Measurements from ENCODE around the gene ZNF117. TPM values are rescaled to one million over a fixed set of nuclear protein-coding genes. Genes with fewer than 3 reads are reported as not detected.
A peak's percentile ranks its signal among the peaks of the same experiment; 100 is the strongest.
"Not testable (repeated sequence)": the region's sequence is repeated elsewhere in the genome, so short reads cannot be mapped to it uniquely, and the experiment has no call there.

Gene ZNF117
- total RNA-seq (ENCODE audit: low replicate concordance): 18.8 and 24.4 TPM in 2 replicates
- long read RNA-seq, full-length matches to known transcripts: 6 of 35 reads
- long read RNA-seq, partial matches to known transcripts: 0 of 35 reads
- long read RNA-seq, other reads (novel, unspliced or antisense): 29 of 35 reads

DNA sequence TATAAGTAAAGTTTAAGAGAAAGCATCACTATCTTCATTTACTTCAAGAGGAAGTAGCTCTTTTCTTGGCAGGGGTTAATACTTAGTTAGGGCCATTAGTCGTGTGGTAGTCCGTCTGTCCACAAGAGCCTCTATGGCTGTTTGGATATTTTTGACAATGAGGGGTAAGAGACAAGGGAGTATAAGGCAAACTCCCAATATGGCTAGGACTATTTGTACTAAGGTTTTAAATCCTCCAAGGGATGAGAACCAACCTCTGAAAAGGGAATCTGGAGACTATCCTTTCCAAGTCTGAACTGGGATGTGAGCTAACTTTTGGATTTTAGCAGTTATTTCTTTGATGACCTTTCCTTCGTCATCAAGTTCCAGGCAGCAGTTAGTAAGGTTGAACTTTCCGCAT is at the start of gene ZNF117:
Gene ZNF117, minus strand, starts transcription at position 101 of the 400 bp plus-strand sequence.
- Mint-ChIP-seq H3K9me3 (peaks cover 28% of the 10 kb centered on the region), H3K36me3 (peaks cover 77% of the 10 kb centered on the region), H3K4me3 (no peak within 1 kb of the TSS), H3K4me1 (ENCODE audit: unreplicated experiment) (no peaks in the 10 kb centered on the region), H3K27ac (no peak within 1 kb of the TSS), H3K27me3 (no peaks in the 10 kb centered on the region)
- TF ChIP-seq, protein P1, sequence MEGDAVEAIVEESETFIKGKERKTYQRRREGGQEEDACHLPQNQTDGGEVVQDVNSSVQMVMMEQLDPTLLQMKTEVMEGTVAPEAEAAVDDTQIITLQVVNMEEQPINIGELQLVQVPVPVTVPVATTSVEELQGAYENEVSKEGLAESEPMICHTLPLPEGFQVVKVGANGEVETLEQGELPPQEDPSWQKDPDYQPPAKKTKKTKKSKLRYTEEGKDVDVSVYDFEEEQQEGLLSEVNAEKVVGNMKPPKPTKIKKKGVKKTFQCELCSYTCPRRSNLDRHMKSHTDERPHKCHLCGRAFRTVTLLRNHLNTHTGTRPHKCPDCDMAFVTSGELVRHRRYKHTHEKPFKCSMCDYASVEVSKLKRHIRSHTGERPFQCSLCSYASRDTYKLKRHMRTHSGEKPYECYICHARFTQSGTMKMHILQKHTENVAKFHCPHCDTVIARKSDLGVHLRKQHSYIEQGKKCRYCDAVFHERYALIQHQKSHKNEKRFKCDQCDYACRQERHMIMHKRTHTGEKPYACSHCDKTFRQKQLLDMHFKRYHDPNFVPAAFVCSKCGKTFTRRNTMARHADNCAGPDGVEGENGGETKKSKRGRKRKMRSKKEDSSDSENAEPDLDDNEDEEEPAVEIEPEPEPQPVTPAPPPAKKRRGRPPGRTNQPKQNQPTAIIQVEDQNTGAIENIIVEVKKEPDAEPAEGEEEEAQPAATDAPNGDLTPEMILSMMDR (conservative IDR thresholded peaks at IDR 0.05): no peak
- no peak for DNase-seq (ENCODE audit: extremely low spot score, unreplicated experiment)

DNA sequence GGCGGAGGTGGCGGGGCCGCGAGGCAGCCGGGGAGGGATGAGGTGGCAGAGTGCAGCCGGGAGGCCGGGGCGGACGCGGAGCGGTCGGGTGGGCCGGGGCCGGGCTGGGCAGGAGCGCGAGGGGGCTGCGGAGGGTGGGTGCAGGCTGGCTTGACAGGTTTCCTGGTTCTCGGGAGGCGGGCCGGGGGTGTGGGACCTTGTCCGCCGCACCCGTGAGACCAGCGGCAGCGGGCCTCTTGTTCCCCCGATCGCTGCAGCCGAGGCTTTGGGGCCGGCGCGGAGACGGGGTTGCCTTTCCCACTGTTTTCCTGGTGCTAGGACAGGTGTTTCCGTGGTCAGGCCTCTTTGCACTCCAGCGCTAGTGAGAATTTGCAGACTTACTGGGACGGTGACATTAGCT is 47.9 kb upstream of the ZNF117 start:
- not testable (repeated sequence) for H3K27me3 Mint-ChIP-seq, H3K9me3 Mint-ChIP-seq, H3K36me3 Mint-ChIP-seq
- Mint-ChIP-seq H3K27ac (peak overlapping the region; percentile 93), H3K4me3 (peak overlapping the region; percentile 95), H3K4me1 (ENCODE audit: unreplicated experiment) (peaks cover 13% of the 10 kb centered on the region)
- DNase-seq (ENCODE audit: extremely low spot score, unreplicated experiment): peak; percentile 73

DNA sequence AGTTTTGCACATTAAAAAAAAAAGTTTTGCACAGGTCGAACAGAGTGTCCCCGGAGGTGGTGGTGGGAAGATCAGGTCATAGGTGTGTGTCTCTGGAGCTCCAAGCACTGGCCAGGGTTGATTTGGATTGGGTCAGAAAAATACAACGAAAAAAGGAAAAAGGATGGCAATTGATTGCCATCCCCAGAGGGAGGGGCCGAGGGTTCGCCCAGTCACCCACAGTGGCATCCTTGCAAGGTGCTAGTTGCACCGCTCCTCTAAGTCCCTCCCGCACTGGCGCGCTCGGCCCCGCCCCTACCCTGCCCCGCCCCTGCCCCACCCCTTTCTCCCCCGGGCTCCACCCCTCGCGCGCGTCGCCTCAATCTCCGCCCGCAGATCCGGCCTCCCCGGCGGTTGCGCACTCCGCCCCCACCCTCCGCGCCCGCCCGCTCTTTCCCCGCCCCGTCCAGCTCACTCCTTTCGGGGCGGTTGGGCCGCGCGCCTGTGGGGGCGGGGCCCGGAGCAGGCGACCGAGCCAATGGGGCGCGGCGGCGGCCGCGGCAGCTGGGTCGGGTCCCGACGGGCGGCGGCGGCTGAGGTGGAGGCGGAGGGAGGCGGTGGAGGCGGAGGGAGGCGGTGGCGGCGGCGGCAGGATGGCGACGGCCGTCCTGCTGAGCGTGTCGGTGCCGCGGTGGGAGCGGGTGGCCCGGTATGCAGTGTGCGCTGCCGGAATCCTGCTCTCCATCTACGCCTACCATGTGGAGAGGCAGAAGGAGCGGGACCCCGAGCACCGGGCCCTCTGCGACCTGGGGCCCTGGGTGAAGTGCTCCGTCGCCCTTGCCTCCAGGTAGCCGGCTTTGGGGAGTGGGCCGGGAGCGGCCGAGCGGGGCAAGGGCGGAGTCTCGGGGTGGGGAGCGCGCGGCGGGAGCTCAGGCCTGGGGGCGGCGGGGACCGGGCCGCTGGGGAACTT is 47.2 kb upstream of the ZNF117 start:
- TF ChIP-seq, protein P1 (conservative IDR thresholded peaks at IDR 0.05): peak; percentile 71
- no peaks in the 10 kb centered on the region for H3K9me3 Mint-ChIP-seq
- H3K27ac Mint-ChIP-seq: peak overlapping the region; percentile 82
- H3K4me1 Mint-ChIP-seq (ENCODE audit: unreplicated experiment): peaks cover 13% of the 10 kb centered on the region
- no peaks in the 10 kb centered on the region for H3K27me3 Mint-ChIP-seq
- DNase-seq (ENCODE audit: extremely low spot score, unreplicated experiment): peak; percentile 93
- no peaks in the 10 kb centered on the region for H3K36me3 Mint-ChIP-seq
- peak overlapping the region; percentile 84 for H3K4me3 Mint-ChIP-seq

- not testable (repeated sequence) for H3K27me3 Mint-ChIP-seq; H3K9me3 Mint-ChIP-seq; DNase-seq (ENCODE audit: extremely low spot score, unreplicated experiment); H3K27ac Mint-ChIP-seq; H3K36me3 Mint-ChIP-seq; H3K4me3 Mint-ChIP-seq
- peaks cover 13% of the 10 kb centered on the region for H3K4me1 Mint-ChIP-seq (ENCODE audit: unreplicated experiment)
Observed at GRCh38 chr7:65036526-65036925, 45.7 kb upstream of the ZNF117 start.

DNA sequence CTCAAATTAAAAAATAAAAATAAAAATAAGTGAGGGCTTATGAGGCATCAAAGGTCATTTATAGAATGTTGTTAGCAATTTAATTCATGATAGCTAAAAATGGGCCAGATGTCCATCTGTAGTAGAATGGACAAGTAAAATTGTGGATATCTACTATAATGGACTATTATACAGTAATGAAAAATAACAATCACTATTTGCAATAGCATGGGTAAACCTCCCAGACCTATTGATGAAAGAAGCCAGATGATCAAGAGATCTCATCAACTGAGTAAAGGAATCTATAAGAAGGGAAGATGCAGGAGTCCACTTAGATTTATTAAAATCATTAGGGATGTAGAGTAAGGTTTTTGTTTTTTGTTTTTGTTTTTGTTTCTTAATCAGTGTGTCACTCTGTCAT is 44.6 kb upstream of the ZNF117 start:
- DNase-seq (ENCODE audit: extremely low spot score, unreplicated experiment); H3K27me3 Mint-ChIP-seq; H3K36me3 Mint-ChIP-seq; H3K27ac Mint-ChIP-seq; H3K9me3 Mint-ChIP-seq: not testable (repeated sequence)
- peaks cover 13% of the 10 kb centered on the region for H3K4me1 Mint-ChIP-seq (ENCODE audit: unreplicated experiment)
- peak overlapping the region; percentile 17 for H3K4me3 Mint-ChIP-seq

DNA sequence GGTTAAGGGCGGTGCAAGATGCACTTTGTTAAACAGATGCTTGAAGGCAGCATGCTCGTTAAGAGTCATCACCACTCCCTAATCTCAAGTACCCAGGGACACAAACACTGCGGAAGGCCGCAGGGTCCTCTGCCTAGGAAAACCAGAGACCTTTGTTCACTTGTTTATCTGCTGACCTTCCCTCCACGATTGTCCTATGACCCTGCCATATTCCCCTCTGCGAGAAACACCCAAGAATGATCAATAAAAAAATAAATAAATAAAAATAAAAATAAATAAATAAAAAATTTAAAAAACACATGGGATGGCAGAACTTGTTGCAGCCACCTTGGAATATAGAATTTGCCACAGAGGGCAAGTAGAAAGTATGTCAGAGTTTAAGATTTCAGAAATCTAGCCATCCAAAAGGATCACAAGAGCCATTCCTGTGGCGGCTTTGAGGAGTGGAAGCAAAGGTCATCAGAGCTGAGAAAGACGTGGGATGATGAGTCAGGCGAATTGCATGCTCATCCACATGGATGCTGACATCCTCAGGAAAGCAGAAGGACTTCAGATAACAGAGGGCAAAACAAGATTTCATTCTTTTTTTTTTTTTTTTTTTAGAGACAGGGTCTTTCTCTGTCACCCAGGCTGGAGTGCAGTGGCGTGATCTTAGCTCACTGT is 43.4 kb upstream of the ZNF117 start:
- not testable (repeated sequence) for H3K36me3 Mint-ChIP-seq; H3K27ac Mint-ChIP-seq; DNase-seq (ENCODE audit: extremely low spot score, unreplicated experiment); H3K9me3 Mint-ChIP-seq; H3K4me1 Mint-ChIP-seq (ENCODE audit: unreplicated experiment); H3K4me3 Mint-ChIP-seq; H3K27me3 Mint-ChIP-seq

DNA sequence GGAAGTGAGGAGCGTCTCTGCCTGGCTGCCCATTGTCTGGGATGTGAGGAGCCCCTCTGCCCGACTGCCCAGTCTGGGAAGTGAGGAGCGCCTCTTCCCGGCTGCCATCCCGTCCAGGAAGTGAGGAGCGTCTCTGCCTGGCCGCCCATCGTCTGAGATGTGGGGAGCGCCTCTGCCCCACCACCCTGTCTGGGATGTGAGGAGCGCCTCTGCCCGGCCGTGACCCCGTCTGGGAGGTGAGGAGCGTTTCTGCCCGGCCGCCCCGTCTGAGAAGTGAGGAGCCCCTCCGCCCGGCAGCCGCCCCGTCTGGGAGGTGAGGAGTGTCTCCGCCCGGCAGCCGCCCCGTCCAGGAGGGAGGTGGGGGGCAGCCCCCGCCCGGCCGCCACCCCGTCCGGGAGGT is 42.6 kb upstream of the ZNF117 start:
- DNase-seq (ENCODE audit: extremely low spot score, unreplicated experiment); H3K4me3 Mint-ChIP-seq; H3K27ac Mint-ChIP-seq; H3K36me3 Mint-ChIP-seq; H3K9me3 Mint-ChIP-seq; H3K27me3 Mint-ChIP-seq; H3K4me1 Mint-ChIP-seq (ENCODE audit: unreplicated experiment): not testable (repeated sequence)

DNA sequence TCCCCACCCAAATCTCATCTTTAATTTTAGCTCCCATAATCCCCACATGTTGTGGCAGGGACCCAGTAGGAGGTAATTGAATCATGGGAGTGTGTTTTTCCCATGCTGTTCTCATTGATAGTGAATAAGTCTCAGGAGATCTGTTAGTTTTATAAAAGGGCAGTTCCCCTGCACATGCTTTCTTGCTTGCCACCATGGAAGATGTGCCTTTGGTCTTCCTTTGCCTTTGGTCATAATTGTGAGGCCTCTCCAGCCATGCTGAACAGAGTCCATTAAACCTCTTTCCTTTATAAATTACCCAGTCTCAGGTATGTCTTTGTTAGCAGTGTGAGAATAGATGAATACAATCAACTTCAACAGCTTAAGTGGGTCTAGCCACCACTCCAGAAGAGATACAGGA is 34.2 kb upstream of the ZNF117 start:
- H3K9me3 Mint-ChIP-seq; H3K27ac Mint-ChIP-seq; H3K27me3 Mint-ChIP-seq; H3K4me3 Mint-ChIP-seq; H3K36me3 Mint-ChIP-seq; H3K4me1 Mint-ChIP-seq (ENCODE audit: unreplicated experiment); DNase-seq (ENCODE audit: extremely low spot score, unreplicated experiment): not testable (repeated sequence)

DNA sequence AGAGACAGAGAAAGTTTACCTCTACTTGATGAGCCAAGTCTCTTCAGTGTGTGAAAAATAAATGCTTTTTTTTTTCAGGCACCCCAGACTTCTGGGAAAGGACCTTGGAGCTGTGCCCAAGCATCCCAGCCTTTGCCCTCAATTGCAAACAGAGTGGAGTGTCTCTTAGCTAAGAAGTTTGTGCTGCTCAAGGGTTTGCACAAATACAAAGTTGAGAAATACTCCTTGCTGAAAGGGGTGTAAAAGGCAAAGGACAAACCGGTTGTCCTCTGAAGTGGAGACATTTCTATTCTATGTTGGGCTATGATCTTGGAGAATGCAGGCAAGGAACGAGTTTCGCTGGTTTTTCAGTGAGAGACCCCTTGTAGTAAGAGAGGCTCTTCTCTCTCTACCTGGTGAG is 30.1 kb upstream of the ZNF117 start:
- not testable (repeated sequence) for DNase-seq (ENCODE audit: extremely low spot score, unreplicated experiment); H3K9me3 Mint-ChIP-seq; H3K27ac Mint-ChIP-seq; H3K4me3 Mint-ChIP-seq; H3K27me3 Mint-ChIP-seq; H3K4me1 Mint-ChIP-seq (ENCODE audit: unreplicated experiment); H3K36me3 Mint-ChIP-seq

GRCh38 chr7:65009881-65010280 is 19.0 kb upstream of the ZNF117 start:
- not testable (repeated sequence) for H3K9me3 Mint-ChIP-seq; DNase-seq (ENCODE audit: extremely low spot score, unreplicated experiment); H3K36me3 Mint-ChIP-seq; H3K4me3 Mint-ChIP-seq; H3K27ac Mint-ChIP-seq; H3K27me3 Mint-ChIP-seq
- H3K4me1 Mint-ChIP-seq (ENCODE audit: unreplicated experiment): peaks cover 19% of the 10 kb centered on the region

DNA sequence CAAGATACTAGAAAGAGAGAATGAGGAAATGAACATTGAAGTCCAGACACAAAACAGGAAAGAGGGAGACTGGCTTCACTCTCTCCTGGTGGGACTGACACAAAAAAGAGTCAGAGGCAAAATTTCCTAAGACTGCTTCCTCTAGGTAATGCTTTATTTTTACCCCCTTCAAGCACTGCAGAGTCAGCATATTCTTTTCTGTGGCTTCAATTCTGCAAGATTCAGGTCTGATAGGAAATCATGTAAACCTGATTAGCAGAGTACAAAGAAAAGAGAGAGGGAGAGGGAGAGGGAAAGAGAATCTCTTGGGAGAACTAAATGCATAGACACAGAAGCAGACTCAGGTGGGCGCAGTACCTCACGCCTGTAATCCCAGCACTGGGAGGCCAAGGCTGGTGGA is 18.6 kb upstream of the ZNF117 start:
- H3K9me3 Mint-ChIP-seq; H3K4me3 Mint-ChIP-seq; H3K27ac Mint-ChIP-seq; DNase-seq (ENCODE audit: extremely low spot score, unreplicated experiment); H3K27me3 Mint-ChIP-seq: not testable (repeated sequence)
- peaks cover 11% of the 10 kb centered on the region for H3K36me3 Mint-ChIP-seq
- peaks cover 19% of the 10 kb centered on the region for H3K4me1 Mint-ChIP-seq (ENCODE audit: unreplicated experiment)

DNA sequence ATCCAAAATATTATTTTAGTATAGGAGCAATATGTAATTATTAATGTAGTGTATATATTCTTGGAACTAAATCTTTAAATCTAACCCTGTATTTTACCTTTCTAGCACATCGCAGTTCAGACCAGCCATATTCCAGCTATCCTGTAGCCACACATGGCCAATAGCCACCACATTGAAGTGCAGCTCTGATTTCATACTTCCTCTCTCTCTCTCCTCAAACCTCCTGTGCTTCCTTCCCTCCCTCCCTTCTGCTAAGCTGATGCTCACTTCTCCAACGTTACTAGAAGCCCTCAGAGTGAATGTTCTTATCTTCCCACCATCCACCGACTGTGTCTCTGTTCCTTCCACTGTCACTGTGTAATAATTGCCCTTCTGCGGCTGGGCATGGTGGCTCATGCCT is 16.2 kb upstream of the ZNF117 start:
- Mint-ChIP-seq H3K4me3 (peak overlapping the region; percentile 98), H3K4me1 (ENCODE audit: unreplicated experiment) (peaks cover 23% of the 10 kb centered on the region), H3K27ac (peak overlapping the region; percentile 96), H3K9me3 (peaks cover 12% of the 10 kb centered on the region), H3K36me3 (peaks cover 29% of the 10 kb centered on the region)
- peak; percentile 20 for DNase-seq (ENCODE audit: extremely low spot score, unreplicated experiment)
- not testable (repeated sequence) for H3K27me3 Mint-ChIP-seq
